Activated CD8-positive, alpha-beta memory T cell treated with anti-CD3 and anti-CD28 coated beads, Interleukin-2, amount 50 U/mL, for 24 hours (primary cell): ENCODE data around the gene DNPH1.

Experiments
- DNase-seq: peaks from one replicate; pipeline ENCODE4 v3.0.0-alpha.2; 2020; ENCODE audit errors: extremely low read depth

DNPH1 gene

GRCh38 chr6:43246301-43247113 is 17.2 kb upstream of the DNPH1 start:
- DNase-seq, result no peak

GRCh38 chr6:43243664-43244321 is 14.5 kb upstream of the DNPH1 start:
- no peak for DNase-seq

- no peak for DNase-seq
Observed at GRCh38 chr6:43242908-43243663, 13.8 kb upstream of the DNPH1 start, which contains the start of gene TTBK1. Gene TTBK1 (plus strand): TSS chr6:43243481. CDS start chr6:43246661, 3,180 bp downstream.

- DNase-seq, result no peak
Observed at GRCh38 chr6:43241446-43241845, 12.2 kb upstream of the DNPH1 start.

- DNase-seq, result no peak
Observed at GRCh38 chr6:43240950-43241349, 11.7 kb upstream of the DNPH1 start.

- DNase-seq, result no peak
Observed at GRCh38 chr6:43239054-43239453, 9.8 kb upstream of the DNPH1 start.

GRCh38 chr6:43235841-43236240 is 6.6 kb upstream of the DNPH1 start:
- DNase-seq, result no peak

- no peak for DNase-seq
Observed at GRCh38 chr6:43231735-43232450, 2.6 kb upstream of the DNPH1 start.

- DNase-seq, result no peak
Observed at GRCh38 chr6:43231053-43231452, 1.8 kb upstream of the DNPH1 start.

GRCh38 chr6:43229803-43230620 is 731 bp upstream of the DNPH1 start:
- no peak for DNase-seq

- no peak for DNase-seq
Observed at GRCh38 chr6:43226192-43226851, 3.0 kb downstream of the DNPH1 start.

- DNase-seq, result no peak
Observed at GRCh38 chr6:43223175-43223574, 6.1 kb downstream of the DNPH1 start.

- no peak for DNase-seq
Observed at GRCh38 chr6:43222418-43223059, 6.7 kb downstream of the DNPH1 start.

- DNase-seq, result no peak
Observed at GRCh38 chr6:43221046-43221972, 8.0 kb downstream of the DNPH1 start.

- no peak for DNase-seq
Observed at GRCh38 chr6:43220439-43220951, 8.8 kb downstream of the DNPH1 start.

- no peak for DNase-seq
Observed at GRCh38 chr6:43219814-43220213, 9.5 kb downstream of the DNPH1 start.

- DNase-seq, result no peak
Observed at GRCh38 chr6:43219119-43219518, 10.2 kb downstream of the DNPH1 start.

GRCh38 chr6:43217351-43217750 is 11.9 kb downstream of the DNPH1 start:
- DNase-seq, result no peak

- no peak for DNase-seq
Observed at GRCh38 chr6:43216200-43216599, 13.1 kb downstream of the DNPH1 start.
